A549 (cell line): ENCODE measurements around the gene GATAD2A.

Experiments used
- CHD4 ChIP-seq: fragments of 200-600 bp; sonication (generic); IDR thresholded peaks from 2 replicates; pipeline ENCODE4 v1.6.1; 2016; ENCODE audit warnings: antibody characterized with exemption, mild to moderate bottlenecking, borderline replicate concordance
- EP300 ChIP-seq, 2 experiments: fragments of >200 bp; sonication (Bioruptor Twin); formaldehyde crosslinking; IDR thresholded peaks; 2 replicates in 1 of 2; 3 replicates in 1 of 2; pipeline ENCODE4 v1.6.1; 2016 to 2017
- JUN ChIP-seq, 2 experiments: fragments of >200 bp; sonication (Bioruptor Twin); formaldehyde crosslinking; IDR thresholded peaks; 2 replicates in 1 of 2; 3 replicates in 1 of 2; pipeline ENCODE4 v1.6.1; 2016 to 2017
- KDM1A ChIP-seq: fragments of 200-600 bp; sonication (generic); IDR thresholded peaks from 2 replicates; pipeline ENCODE4 v1.6.1; 2016; ENCODE audit warnings: low read depth, mild to moderate bottlenecking
- MAX ChIP-seq: IDR thresholded peaks from 2 replicates; pipeline ENCODE4 v1.6.1; 2012
- MAZ ChIP-seq: fragments of 150-350 bp; IDR thresholded peaks from 2 replicates; pipeline ENCODE4 v1.6.1; 2014; ENCODE audit warnings: antibody characterized with exemption, low read depth, low read length, borderline replicate concordance
- POLR2A ChIP-seq: IDR thresholded peaks from 2 replicates; pipeline ENCODE4 v1.6.1; 2012; ENCODE audit warnings: mild to moderate bottlenecking, low read length
- RAD21 ChIP-seq, 2 experiments: fragments of >200 bp in 1 of 2; sonication (Bioruptor Twin) in 1 of 2; formaldehyde crosslinking in 1 of 2; IDR thresholded peaks in 1 of 2; conservative IDR thresholded peaks in 1 of 2; 2 replicates in 1 of 2; 3 replicates in 1 of 2; pipeline ENCODE4 v1.6.1; 2012 to 2018; ENCODE audit warnings: inconsistent platforms in 1 of 2
- RFX5 ChIP-seq: fragments of 450-650 bp; IDR thresholded peaks from 2 replicates; pipeline ENCODE4 v1.7.1; 2014; ENCODE audit warnings: antibody characterized with exemption, mild to moderate bottlenecking, moderate library complexity
- USF2 ChIP-seq: fragments of 450-650 bp; IDR thresholded peaks from 2 replicates; pipeline ENCODE4 v1.6.1; 2014; ENCODE audit warnings: antibody characterized with exemption
- ZSCAN20 ChIP-seq: fragments of 250-450 bp; sonication (Bioruptor Pico); IDR thresholded peaks from 2 replicates; pipeline ENCODE4 v1.8.0; 2022; ENCODE audit warnings: mild to moderate bottlenecking, moderate library complexity
- TF ChIP-seq, protein P1 (sequence below): fragments of >200 bp; sonication (Bioruptor Twin); formaldehyde crosslinking; IDR thresholded peaks from 3 replicates; pipeline ENCODE4 v1.5.1; 2016

DNA sequence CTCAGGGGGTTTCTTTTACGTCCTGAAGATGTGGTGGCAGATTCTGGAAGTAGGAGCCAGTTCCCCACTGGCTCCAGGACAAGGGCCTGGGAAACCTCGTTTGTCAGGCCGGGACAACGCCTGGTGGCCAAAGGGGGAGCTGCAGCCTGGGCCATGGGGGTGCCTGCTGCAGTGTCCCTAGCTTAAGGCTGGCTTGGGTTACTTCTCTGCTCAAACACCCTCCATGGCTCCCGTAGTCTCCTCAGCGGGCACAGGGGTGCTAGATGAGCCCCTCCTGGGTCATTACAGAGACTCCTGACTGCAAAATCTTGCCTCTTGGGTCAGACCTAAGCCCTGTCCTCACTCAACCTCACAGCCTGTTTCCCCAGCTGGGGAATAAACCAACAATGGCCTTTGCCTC lies 147.3 kb downstream of the GATAD2A start:
- TF ChIP-seq CHD4 = no peak
- TF ChIP-seq KDM1A = no peak
- TF ChIP-seq RAD21 (conservative IDR thresholded peaks at IDR 0.05 in 1 of 2, IDR thresholded peaks at IDR 0.05 in 1 of 2) = no peak; a peak in 1 of 5 replicates
- TF ChIP-seq POLR2A = no peak
- no peak for TF ChIP-seq MAX
- no peak for TF ChIP-seq EP300 (IDR thresholded peaks at IDR 0.05)
- TF ChIP-seq, protein P1, sequence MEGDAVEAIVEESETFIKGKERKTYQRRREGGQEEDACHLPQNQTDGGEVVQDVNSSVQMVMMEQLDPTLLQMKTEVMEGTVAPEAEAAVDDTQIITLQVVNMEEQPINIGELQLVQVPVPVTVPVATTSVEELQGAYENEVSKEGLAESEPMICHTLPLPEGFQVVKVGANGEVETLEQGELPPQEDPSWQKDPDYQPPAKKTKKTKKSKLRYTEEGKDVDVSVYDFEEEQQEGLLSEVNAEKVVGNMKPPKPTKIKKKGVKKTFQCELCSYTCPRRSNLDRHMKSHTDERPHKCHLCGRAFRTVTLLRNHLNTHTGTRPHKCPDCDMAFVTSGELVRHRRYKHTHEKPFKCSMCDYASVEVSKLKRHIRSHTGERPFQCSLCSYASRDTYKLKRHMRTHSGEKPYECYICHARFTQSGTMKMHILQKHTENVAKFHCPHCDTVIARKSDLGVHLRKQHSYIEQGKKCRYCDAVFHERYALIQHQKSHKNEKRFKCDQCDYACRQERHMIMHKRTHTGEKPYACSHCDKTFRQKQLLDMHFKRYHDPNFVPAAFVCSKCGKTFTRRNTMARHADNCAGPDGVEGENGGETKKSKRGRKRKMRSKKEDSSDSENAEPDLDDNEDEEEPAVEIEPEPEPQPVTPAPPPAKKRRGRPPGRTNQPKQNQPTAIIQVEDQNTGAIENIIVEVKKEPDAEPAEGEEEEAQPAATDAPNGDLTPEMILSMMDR = no peak
- TF ChIP-seq RFX5 = no peak
- no peak for TF ChIP-seq JUN (IDR thresholded peaks at IDR 0.05)
- TF ChIP-seq USF2 = no peak
- no peak for TF ChIP-seq MAZ
- TF ChIP-seq ZSCAN20 (CRISPR knock-in tag) = no peak
